NCI-H526 treated with DMSO at 0.1 percent for 48 hours (cell line): Measurements from ENCODE around the gene LILRB3.
"Not testable (repeated sequence)": the region's sequence is repeated elsewhere in the genome, so short reads cannot be mapped to it uniquely, and the experiment has no call there.

ENCODE experiments used
- DNase-seq: peaks from one replicate; lab custom pipeline; 2025; lab: John Stamatoyannopoulos, UW

Gene LILRB3

GRCh38 chr19:54189735-54190502 lies 32.9 kb downstream of the LILRB3 start:
- peak; percentile 100 for DNase-seq

GRCh38 chr19:54189145-54189734 lies 33.6 kb downstream of the LILRB3 start, which contains the start of gene MBOAT7:
MBOAT7 (minus strand) TSS chr19:54189580; CDS start chr19:54188508, 1,072 bp downstream.
- DNase-seq: no peak

- DNase-seq: no peak
These were observed 34.5 kb downstream of the LILRB3 start for GRCh38 chr19:54188215-54188871.

- no peak for DNase-seq
These were observed 35.8 kb downstream of the LILRB3 start for GRCh38 chr19:54186934-54187381.

- no peak for DNase-seq
These were observed 36.5 kb downstream of the LILRB3 start for GRCh38 chr19:54186351-54186750.

GRCh38 chr19:54183431-54183830 lies 39.4 kb downstream of the LILRB3 start:
- DNase-seq: no peak

- not testable (repeated sequence) for DNase-seq
These were observed 40.9 kb downstream of the LILRB3 start for GRCh38 chr19:54181894-54182293.

GRCh38 chr19:54180691-54181091 lies 42.1 kb downstream of the LILRB3 start:
- no peak for DNase-seq

- peak; percentile 88 for DNase-seq
These were observed 42.8 kb downstream of the LILRB3 start for GRCh38 chr19:54179921-54180461.

- no peak for DNase-seq
These were observed 43.5 kb downstream of the LILRB3 start for GRCh38 chr19:54179262-54179852.

- peak; percentile 87 for DNase-seq
These were observed 44.1 kb downstream of the LILRB3 start for GRCh38 chr19:54178581-54179261.

- no peak for DNase-seq
These were observed 48.6 kb downstream of the LILRB3 start for GRCh38 chr19:54173951-54174834.

- DNase-seq: no peak
These were observed 49.5 kb downstream of the LILRB3 start for GRCh38 chr19:54173359-54173699.

GRCh38 chr19:54172471-54173358 lies 50.1 kb downstream of the LILRB3 start, which contains the start of gene TMC4:
TMC4 (minus strand) TSS chr19:54173160; CDS start chr19:54173117, 43 bp downstream.
- peak; percentile 89 for DNase-seq

GRCh38 chr19:54171736-54172431 lies 50.9 kb downstream of the LILRB3 start:
- not testable (repeated sequence) for DNase-seq

- DNase-seq: no peak
These were observed 53.6 kb downstream of the LILRB3 start for GRCh38 chr19:54169149-54169740.

- peak; percentile 82 for DNase-seq
These were observed 54.5 kb downstream of the LILRB3 start for GRCh38 chr19:54168174-54168917.
